ENCODE measurements around the gene FREM3.

Gene FREM3

GRCh38 chr4:143564472-143564871 lies 136.0 kb downstream of the FREM3 start:
- H3K4me3 ChIP-seq (ENCODE audit: low read depth in 1 of 2, low read length in 2 of 2), result no peak overlapping the region
- no peaks in the 10 kb centered on the region for H3K9me3 ChIP-seq (ENCODE audit: low read length)
- no peaks in the 10 kb centered on the region for H3K27me3 ChIP-seq (ENCODE audit: control insufficient read depth in 1 of 2, insufficient read depth in 2 of 2, low read length in 2 of 2)
- peaks cover 4% of the 10 kb centered on the region for H3K4me1 ChIP-seq (ENCODE audit: insufficient read depth, low read length)
- H3K36me3 ChIP-seq (ENCODE audit: insufficient read depth, low read length), result no peaks in the 10 kb centered on the region
- H3K27ac ChIP-seq (ENCODE audit: low read depth, low read length), result no peak overlapping the region
- no peak overlapping the region for H3K9ac ChIP-seq (ENCODE audit: low read length)

- H3K9ac ChIP-seq (ENCODE audit: low read length), result no peak overlapping the region
- no peak overlapping the region for H3K27ac ChIP-seq (ENCODE audit: low read depth, low read length)
Measured at GRCh38 chr4:143559757-143560147, 140.7 kb downstream of the FREM3 start.

GRCh38 chr4:143558823-143559756 lies 141.4 kb downstream of the FREM3 start:
- no peaks in the 10 kb centered on the region for H3K9me3 ChIP-seq (ENCODE audit: low read length)
- H3K4me1 ChIP-seq (ENCODE audit: insufficient read depth, low read length), result peaks cover 9% of the 10 kb centered on the region
- peak overlapping the region; percentile 44 to 68 for H3K4me3 ChIP-seq (ENCODE audit: low read depth in 1 of 2, low read length in 2 of 2)
- peaks cover 13% of the 10 kb centered on the region for H3K36me3 ChIP-seq (ENCODE audit: insufficient read depth, low read length)
- no peaks in the 10 kb centered on the region for H3K27me3 ChIP-seq (ENCODE audit: control insufficient read depth in 1 of 2, insufficient read depth in 2 of 2, low read length in 2 of 2)
- H3K9ac ChIP-seq (ENCODE audit: low read length), result no peak overlapping the region
- H3K27ac ChIP-seq (ENCODE audit: low read depth, low read length), result no peak overlapping the region

More at GRCh38 chr4:143559757-143560147, 140.7 kb downstream of the FREM3 start:
- Histone ChIP-seq H3K27me3 (ENCODE audit: control insufficient read depth in 1 of 2, insufficient read depth in 2 of 2, low read length in 2 of 2) (no peaks in the 10 kb centered on the region), H3K4me1 (ENCODE audit: insufficient read depth, low read length) (peaks cover 9% of the 10 kb centered on the region), H3K9me3 (ENCODE audit: low read length) (no peaks in the 10 kb centered on the region), H3K4me3 (ENCODE audit: low read depth in 1 of 2, low read length in 2 of 2) (peak overlapping the region; percentile 44 to 68), H3K36me3 (ENCODE audit: insufficient read depth, low read length) (peaks cover 9% of the 10 kb centered on the region)

- Histone ChIP-seq H3K27ac (ENCODE audit: low read depth, low read length) (no peak overlapping the region), H3K27me3 (ENCODE audit: control insufficient read depth in 1 of 2, insufficient read depth in 2 of 2, low read length in 2 of 2) (no peaks in the 10 kb centered on the region), H3K4me1 (ENCODE audit: insufficient read depth, low read length) (peaks cover 9% of the 10 kb centered on the region), H3K9ac (ENCODE audit: low read length) (no peak overlapping the region), H3K36me3 (ENCODE audit: insufficient read depth, low read length) (peaks cover 16% of the 10 kb centered on the region), H3K9me3 (ENCODE audit: low read length) (no peaks in the 10 kb centered on the region), H3K4me3 (ENCODE audit: low read depth in 1 of 2, low read length in 2 of 2) (no peak overlapping the region)
Measured at GRCh38 chr4:143558286-143558685, 142.2 kb downstream of the FREM3 start.

- peaks cover 10% of the 10 kb centered on the region for H3K4me1 ChIP-seq (ENCODE audit: insufficient read depth, low read length)
- H3K9me3 ChIP-seq (ENCODE audit: low read length), result no peaks in the 10 kb centered on the region
- no peak overlapping the region for H3K27ac ChIP-seq (ENCODE audit: low read depth, low read length)
- peaks cover 37% of the 10 kb centered on the region for H3K36me3 ChIP-seq (ENCODE audit: insufficient read depth, low read length)
- no peak overlapping the region for H3K4me3 ChIP-seq (ENCODE audit: low read depth in 1 of 2, low read length in 2 of 2)
- H3K9ac ChIP-seq (ENCODE audit: low read length), result no peak overlapping the region
- H3K27me3 ChIP-seq (ENCODE audit: control insufficient read depth in 1 of 2, insufficient read depth in 2 of 2, low read length in 2 of 2), result no peaks in the 10 kb centered on the region
Measured at GRCh38 chr4:143555676-143556075, 144.8 kb downstream of the FREM3 start.

GRCh38 chr4:143554728-143555597 lies 145.5 kb downstream of the FREM3 start:
- H3K27me3 ChIP-seq (ENCODE audit: control insufficient read depth in 1 of 2, insufficient read depth in 2 of 2, low read length in 2 of 2), result no peaks in the 10 kb centered on the region
- H3K27ac ChIP-seq (ENCODE audit: low read depth, low read length), result no peak overlapping the region
- no peak overlapping the region for H3K9ac ChIP-seq (ENCODE audit: low read length)
- H3K4me3 ChIP-seq (ENCODE audit: low read depth in 1 of 2, low read length in 2 of 2), result no peak overlapping the region
- H3K36me3 ChIP-seq (ENCODE audit: insufficient read depth, low read length), result peaks cover 38% of the 10 kb centered on the region
- H3K4me1 ChIP-seq (ENCODE audit: insufficient read depth, low read length), result peaks cover 13% of the 10 kb centered on the region
- no peaks in the 10 kb centered on the region for H3K9me3 ChIP-seq (ENCODE audit: low read length)

GRCh38 chr4:143549928-143550327 lies 150.5 kb downstream of the FREM3 start:
- Histone ChIP-seq H3K36me3 (ENCODE audit: insufficient read depth, low read length) (peaks cover 68% of the 10 kb centered on the region), H3K4me3 (ENCODE audit: low read depth in 1 of 2, low read length in 2 of 2) (no peak overlapping the region), H3K4me1 (ENCODE audit: insufficient read depth, low read length) (peaks cover 4% of the 10 kb centered on the region), H3K9me3 (ENCODE audit: low read length) (no peaks in the 10 kb centered on the region), H3K27ac (ENCODE audit: low read depth, low read length) (no peak overlapping the region), H3K27me3 (ENCODE audit: control insufficient read depth in 1 of 2, insufficient read depth in 2 of 2, low read length in 2 of 2) (no peaks in the 10 kb centered on the region), H3K9ac (ENCODE audit: low read length) (no peak overlapping the region)

GRCh38 chr4:143539670-143540023 lies 160.8 kb downstream of the FREM3 start:
- Histone ChIP-seq H3K4me3 (ENCODE audit: low read depth in 1 of 2, low read length in 2 of 2) (no peak overlapping the region), H3K9ac (ENCODE audit: low read length) (no peak overlapping the region), H3K36me3 (ENCODE audit: insufficient read depth, low read length) (peaks cover 66% of the 10 kb centered on the region), H3K4me1 (ENCODE audit: insufficient read depth, low read length) (no peaks in the 10 kb centered on the region), H3K27ac (ENCODE audit: low read depth, low read length) (no peak overlapping the region), H3K9me3 (ENCODE audit: low read length) (no peaks in the 10 kb centered on the region), H3K27me3 (ENCODE audit: control insufficient read depth in 1 of 2, insufficient read depth in 2 of 2, low read length in 2 of 2) (no peaks in the 10 kb centered on the region)

GRCh38 chr4:143538979-143539669 lies 161.4 kb downstream of the FREM3 start:
- H3K9me3 ChIP-seq (ENCODE audit: low read length), result no peaks in the 10 kb centered on the region
- H3K4me1 ChIP-seq (ENCODE audit: insufficient read depth, low read length), result no peaks in the 10 kb centered on the region
- no peak overlapping the region for H3K4me3 ChIP-seq (ENCODE audit: low read depth in 1 of 2, low read length in 2 of 2)
- no peaks in the 10 kb centered on the region for H3K27me3 ChIP-seq (ENCODE audit: control insufficient read depth in 1 of 2, insufficient read depth in 2 of 2, low read length in 2 of 2)
- no peak overlapping the region for H3K9ac ChIP-seq (ENCODE audit: low read length)
- no peak overlapping the region for H3K27ac ChIP-seq (ENCODE audit: low read depth, low read length)
- peaks cover 66% of the 10 kb centered on the region for H3K36me3 ChIP-seq (ENCODE audit: insufficient read depth, low read length)

GRCh38 chr4:143531788-143532491 lies 168.5 kb downstream of the FREM3 start:
- H3K36me3 ChIP-seq (ENCODE audit: insufficient read depth, low read length), result peaks cover 85% of the 10 kb centered on the region
- no peaks in the 10 kb centered on the region for H3K4me1 ChIP-seq (ENCODE audit: insufficient read depth, low read length)
- no peak overlapping the region for H3K27ac ChIP-seq (ENCODE audit: low read depth, low read length)
- no peak overlapping the region for H3K4me3 ChIP-seq (ENCODE audit: low read depth in 1 of 2, low read length in 2 of 2)
- H3K27me3 ChIP-seq (ENCODE audit: control insufficient read depth in 1 of 2, insufficient read depth in 2 of 2, low read length in 2 of 2), result no peaks in the 10 kb centered on the region
- no peak overlapping the region for H3K9ac ChIP-seq (ENCODE audit: low read length)
- H3K9me3 ChIP-seq (ENCODE audit: low read length), result no peaks in the 10 kb centered on the region

All from muscle layer of colon (tissue), 2 donors.